Measurements from ENCODE around the gene REV3L. TPM values are rescaled to one million over a fixed set of nuclear protein-coding genes. Genes with fewer than 3 reads are reported as not detected.

The REV3L gene
- total and polyA plus RNA-seq, 2 of the 13 experiments (the other 11 are each of a cell fraction or from before 2014, with no cell fraction given), result 12.8 to 31.3 TPM

DNA sequence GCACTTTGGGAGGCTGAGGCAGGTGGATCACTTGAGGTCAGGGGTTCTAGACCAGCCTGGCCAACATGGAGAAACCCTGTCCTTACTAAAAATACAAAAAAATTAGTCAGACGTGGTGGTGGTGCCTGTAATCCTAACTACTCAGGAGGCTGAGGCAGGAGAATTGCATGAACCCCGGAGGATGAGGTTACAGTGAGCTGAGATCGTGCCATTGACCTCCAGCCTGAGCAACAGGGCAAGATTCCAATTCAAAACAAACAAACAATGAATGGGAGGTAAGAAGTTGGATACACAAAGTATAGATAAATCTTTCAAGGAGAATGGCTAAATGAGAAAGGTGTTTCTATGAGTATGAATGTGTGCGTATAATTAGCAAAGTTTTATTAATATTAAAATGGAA is 75.3 kb downstream of the REV3L start (continued):
- TF ChIP-seq ZBTB49 (CRISPR knock-in tag; IDR thresholded peaks at IDR 0.05; ENCODE audit: borderline replicate concordance) (no peak), BCL6 (CRISPR knock-in tag; IDR thresholded peaks at IDR 0.05) (no peak), TAF15 (IDR thresholded peaks at IDR 0.05; ENCODE audit: low read depth, low read length, poor library complexity, severe bottlenecking) (no peak), ZSCAN29 (CRISPR knock-in tag; conservative IDR thresholded peaks at IDR 0.05) (no peak), LRRFIP1 (CRISPR knock-in tag; conservative IDR thresholded peaks at IDR 0.05) (no peak), ISX (CRISPR knock-in tag; conservative IDR thresholded peaks at IDR 0.05) (no peak), HOMEZ (CRISPR knock-in tag; IDR thresholded peaks at IDR 0.05; ENCODE audit: low read depth) (0 out of 2 replicates have a peak, but pooled peaks have one; percentile 23), DNMT1 (CRISPR knock-in tag; IDR thresholded peaks at IDR 0.05) (no peak), SIX1 (CRISPR knock-in tag; IDR thresholded peaks at IDR 0.05; ENCODE audit: borderline replicate concordance) (no peak), ZSCAN5A (CRISPR knock-in tag; IDR thresholded peaks at IDR 0.05; ENCODE audit: borderline replicate concordance) (no peak), TCF7L2 (IDR thresholded peaks at IDR 0.05; ENCODE audit: low read depth, low read length) (no peak), RAD51 (IDR thresholded peaks at IDR 0.05; ENCODE audit: borderline replicate concordance) (no peak), ZMYM3 (CRISPR knock-in tag; IDR thresholded peaks at IDR 0.05) (peak; percentile 84), ZNF775 (CRISPR knock-in tag; IDR thresholded peaks at IDR 0.05; ENCODE audit: borderline replicate concordance) (no peak)
- TF ChIP-seq, protein P1, sequence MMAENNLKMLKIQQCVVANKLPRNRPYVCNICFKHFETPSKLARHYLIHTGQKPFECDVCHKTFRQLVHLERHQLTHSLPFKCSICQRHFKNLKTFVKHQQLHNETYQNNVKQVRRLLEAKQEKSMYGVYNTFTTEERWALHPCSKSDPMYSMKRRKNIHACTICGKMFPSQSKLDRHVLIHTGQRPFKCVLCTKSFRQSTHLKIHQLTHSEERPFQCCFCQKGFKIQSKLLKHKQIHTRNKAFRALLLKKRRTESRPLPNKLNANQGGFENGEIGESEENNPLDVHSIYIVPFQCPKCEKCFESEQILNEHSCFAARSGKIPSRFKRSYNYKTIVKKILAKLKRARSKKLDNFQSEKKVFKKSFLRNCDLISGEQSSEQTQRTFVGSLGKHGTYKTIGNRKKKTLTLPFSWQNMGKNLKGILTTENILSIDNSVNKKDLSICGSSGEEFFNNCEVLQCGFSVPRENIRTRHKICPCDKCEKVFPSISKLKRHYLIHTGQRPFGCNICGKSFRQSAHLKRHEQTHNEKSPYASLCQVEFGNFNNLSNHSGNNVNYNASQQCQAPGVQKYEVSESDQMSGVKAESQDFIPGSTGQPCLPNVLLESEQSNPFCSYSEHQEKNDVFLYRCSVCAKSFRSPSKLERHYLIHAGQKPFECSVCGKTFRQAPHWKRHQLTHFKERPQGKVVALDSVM (CRISPR knock-in tag; IDR thresholded peaks at IDR 0.05), result peak; percentile 93
- TF ChIP-seq, protein P2, sequence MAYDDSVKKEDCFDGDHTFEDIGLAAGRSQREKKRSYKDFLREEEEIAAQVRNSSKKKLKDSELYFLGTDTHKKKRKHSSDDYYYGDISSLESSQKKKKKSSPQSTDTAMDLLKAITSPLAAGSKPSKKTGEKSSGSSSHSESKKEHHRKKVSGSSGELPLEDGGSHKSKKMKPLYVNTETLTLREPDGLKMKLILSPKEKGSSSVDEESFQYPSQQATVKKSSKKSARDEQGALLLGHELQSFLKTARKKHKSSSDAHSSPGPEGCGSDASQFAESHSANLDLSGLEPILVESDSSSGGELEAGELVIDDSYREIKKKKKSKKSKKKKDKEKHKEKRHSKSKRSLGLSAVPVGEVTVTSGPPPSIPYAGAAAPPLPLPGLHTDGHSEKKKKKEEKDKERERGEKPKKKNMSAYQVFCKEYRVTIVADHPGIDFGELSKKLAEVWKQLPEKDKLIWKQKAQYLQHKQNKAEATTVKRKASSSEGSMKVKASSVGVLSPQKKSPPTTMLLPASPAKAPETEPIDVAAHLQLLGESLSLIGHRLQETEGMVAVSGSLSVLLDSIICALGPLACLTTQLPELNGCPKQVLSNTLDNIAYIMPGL (CRISPR knock-in tag; IDR thresholded peaks at IDR 0.05; ENCODE audit: borderline replicate concordance in 1 of 2, low read depth in 1 of 2), result no peak

Data from HepG2 (cell line).